ENCODE results near the gene UNC13B.
"Not testable (repeated sequence)": the region's sequence is repeated elsewhere in the genome, so short reads cannot be mapped to it uniquely, and the experiment has no call there.

UNC13B gene

DNA sequence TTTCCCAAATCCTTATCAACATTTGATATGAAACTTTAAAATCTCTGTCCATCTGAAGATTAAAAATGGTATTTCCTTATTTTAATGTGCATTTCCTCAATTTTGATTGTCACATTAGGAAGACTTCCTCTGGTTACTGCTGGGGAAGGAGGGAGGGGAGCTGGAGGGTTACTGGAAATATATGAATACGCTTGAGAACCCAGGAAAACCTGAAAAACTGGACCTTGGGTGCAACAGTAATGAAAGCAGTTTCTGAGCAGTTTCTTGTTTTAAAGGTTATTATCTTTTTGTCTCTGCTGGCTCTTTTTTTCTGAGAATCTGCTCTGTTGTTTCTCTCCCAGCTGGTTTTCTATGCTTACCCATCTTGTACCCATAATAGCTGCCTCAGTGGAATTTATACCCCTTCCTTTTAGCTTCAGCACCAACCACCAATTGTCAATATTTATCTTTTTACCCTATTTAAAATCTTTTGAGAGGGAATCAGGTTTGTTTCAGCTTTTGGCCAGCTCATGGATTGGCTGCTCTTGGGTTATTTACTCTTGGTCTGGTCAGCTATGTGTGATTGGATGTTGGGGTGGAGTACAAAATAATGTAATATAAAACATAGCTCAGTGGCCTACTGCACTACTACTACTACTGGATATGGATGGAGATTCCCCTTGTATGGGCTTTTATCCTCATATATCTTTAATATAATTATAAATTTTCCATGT, 67.4 kb downstream of the UNC13B start:
- no peak overlapping the region for H3K27ac ChIP-seq
- no peak for TF ChIP-seq Cebpa-rat (IDR thresholded peaks at IDR 0.05)
- no peaks in the 10 kb centered on the region; a peak in 2 of 22 replicates for H3K36me3 ChIP-seq
- peaks cover 0 to 10% (median 0%) of the 10 kb centered on the region in 10 experiments; a peak in 6 of 20 replicates for H3K4me1 ChIP-seq
- H3K27me3 ChIP-seq = no peaks in the 10 kb centered on the region
- H3K9ac ChIP-seq = no peak overlapping the region
- H3K9me3 ChIP-seq (replicated peaks in 1 of 11) = peaks cover 4 to 25% (median 16%) of the 10 kb centered on the region in 11 experiments; a peak in 17 of 22 replicates
- peak overlapping the region in 2 of 11 experiments; percentile 15 to 21; a peak in 3 of 22 replicates for H3K4me2 ChIP-seq
- H3K4me3 ChIP-seq = no peak overlapping the region
- no peaks in the 10 kb centered on the region for H4K20me1 ChIP-seq

DNA sequence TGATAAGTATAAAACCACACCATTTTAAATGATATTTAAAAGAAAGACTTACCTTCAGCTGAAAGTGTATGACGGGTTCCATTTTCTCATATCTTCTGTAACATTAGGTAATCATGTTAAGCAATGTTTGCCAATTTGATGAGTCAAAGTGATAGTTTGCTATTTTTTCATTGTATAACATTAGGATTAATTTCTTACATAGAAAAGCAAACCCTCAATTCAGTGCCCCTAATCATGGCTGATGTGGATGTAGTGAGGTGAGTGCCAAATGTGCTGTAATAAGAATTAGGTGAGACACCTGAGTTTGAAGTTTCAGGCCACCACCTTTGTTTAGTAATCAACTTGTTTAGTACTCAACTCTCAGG, 68.0 kb downstream of the UNC13B start:
- no peak overlapping the region for H3K9ac ChIP-seq
- no peak for TF ChIP-seq Cebpa-rat (IDR thresholded peaks at IDR 0.05)
- no peak overlapping the region for H3K4me3 ChIP-seq
- no peaks in the 10 kb centered on the region for H3K27me3 ChIP-seq
- H3K9me3 ChIP-seq (replicated peaks in 1 of 11) = peaks cover 0 to 19% (median 11%) of the 10 kb centered on the region in 11 experiments; a peak in 15 of 22 replicates
- H3K4me1 ChIP-seq = peaks cover 0 to 10% (median 0%) of the 10 kb centered on the region in 10 experiments; a peak in 6 of 20 replicates
- no peak overlapping the region for H3K27ac ChIP-seq
- H3K4me2 ChIP-seq = no peak overlapping the region
- no peaks in the 10 kb centered on the region for H4K20me1 ChIP-seq
- H3K36me3 ChIP-seq = no peaks in the 10 kb centered on the region; a peak in 2 of 22 replicates

DNA sequence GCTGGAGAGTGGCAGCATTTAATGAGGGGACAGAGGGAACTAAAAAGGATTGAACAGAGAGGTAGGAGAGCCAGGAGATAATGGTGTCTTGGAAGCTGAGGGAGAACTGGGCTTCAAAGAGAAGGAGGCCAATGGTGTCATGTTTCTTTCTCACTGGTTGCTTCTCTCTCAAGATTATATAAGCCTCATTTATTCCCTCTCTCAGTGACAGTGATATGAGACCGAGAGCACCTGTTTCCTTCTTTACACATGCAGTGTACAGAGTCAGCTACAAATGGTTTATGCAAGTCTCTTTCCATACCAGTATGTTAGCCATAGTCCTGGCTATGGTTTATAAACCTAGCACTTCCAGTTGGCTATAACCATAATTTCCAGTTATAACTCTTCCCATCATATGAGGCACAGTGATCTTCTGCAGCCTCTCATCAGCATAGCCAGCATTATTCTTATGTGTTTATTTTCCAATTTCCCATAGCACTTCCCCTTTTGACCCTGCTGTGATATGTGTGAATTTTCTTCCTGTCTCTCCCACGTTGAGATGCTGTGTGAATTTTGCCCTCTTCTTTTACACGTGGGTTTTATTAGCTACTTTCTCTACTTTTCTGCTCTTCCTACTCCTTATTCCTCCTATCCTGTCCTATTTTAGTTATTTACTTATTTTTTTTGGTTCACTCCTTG, 71.2 kb downstream of the UNC13B start:
- Histone ChIP-seq H3K4me2 (no peak overlapping the region), H3K36me3 (no peaks in the 10 kb centered on the region), H3K27ac (no peak overlapping the region), H3K9me3 (replicated peaks in 1 of 11) (no peaks in the 10 kb centered on the region), H3K9ac (no peak overlapping the region), H3K4me3 (no peak overlapping the region), H3K4me1 (peaks cover 0 to 10% (median 0%) of the 10 kb centered on the region in 10 experiments; a peak in 6 of 20 replicates), H4K20me1 (no peaks in the 10 kb centered on the region), H3K27me3 (no peaks in the 10 kb centered on the region)
- TF ChIP-seq Cebpa-rat (IDR thresholded peaks at IDR 0.05) = no peak

DNA sequence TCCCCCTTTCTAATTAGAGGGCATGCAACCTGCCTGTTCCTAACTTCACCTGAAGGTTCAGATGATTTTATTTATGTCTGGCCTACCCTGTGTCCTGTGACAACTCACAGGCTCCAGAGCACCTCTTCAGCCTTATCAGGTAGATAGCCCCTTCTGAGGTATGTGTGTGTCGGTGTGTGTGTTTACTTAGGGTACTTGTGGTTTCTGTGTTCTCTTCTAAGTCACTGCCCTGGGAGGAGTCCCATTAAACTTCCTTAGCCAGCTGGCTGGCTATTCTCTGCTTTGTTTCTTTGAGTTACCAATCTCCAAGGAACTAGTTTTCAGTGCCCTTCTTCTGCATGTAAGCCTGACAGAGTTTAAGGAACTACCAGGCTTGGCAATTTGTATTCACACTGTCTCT, 74.9 kb downstream of the UNC13B start:
- H3K36me3 ChIP-seq = peaks cover 0 to 16% (median 0%) of the 10 kb centered on the region in 11 experiments; a peak in 3 of 22 replicates
- H3K9me3 ChIP-seq (replicated peaks in 1 of 11) = peaks cover 20 to 27% (median 22%) of the 10 kb centered on the region in 11 experiments
- H3K9ac ChIP-seq = no peak overlapping the region
- H4K20me1 ChIP-seq = no peaks in the 10 kb centered on the region
- no peak for TF ChIP-seq Cebpa-rat (IDR thresholded peaks at IDR 0.05)
- no peak overlapping the region for H3K4me3 ChIP-seq
- no peaks in the 10 kb centered on the region for H3K27me3 ChIP-seq
- no peak overlapping the region for H3K4me2 ChIP-seq
- H3K27ac ChIP-seq = no peak overlapping the region
- peaks cover 0 to 9% (median 2%) of the 10 kb centered on the region in 10 experiments; a peak in 6 of 20 replicates for H3K4me1 ChIP-seq

DNA sequence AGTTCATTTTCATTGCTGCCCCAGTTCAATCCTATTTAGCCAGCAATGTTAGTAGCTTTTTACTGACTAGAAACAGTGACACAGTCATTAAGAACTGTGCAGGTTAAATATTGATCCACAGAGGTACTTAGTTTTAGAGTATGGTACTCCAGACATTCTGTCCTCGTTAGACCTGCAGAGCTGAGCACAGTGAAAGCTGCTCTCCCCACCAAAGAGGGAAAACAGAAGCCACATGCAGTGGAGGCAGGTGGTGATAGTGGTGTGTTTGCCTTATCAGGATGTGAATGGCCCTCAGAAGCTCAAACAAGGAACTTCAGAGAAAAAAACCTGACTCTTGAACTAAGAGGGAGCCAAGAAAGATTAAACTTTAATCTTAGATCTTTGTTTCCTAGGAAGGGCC, 75.5 kb downstream of the UNC13B start:
- Histone ChIP-seq H3K4me2 (no peak overlapping the region), H3K9ac (no peak overlapping the region), H3K27me3 (no peaks in the 10 kb centered on the region), H3K4me1 (peaks cover 0 to 9% (median 2%) of the 10 kb centered on the region in 10 experiments; a peak in 6 of 20 replicates), H3K9me3 (replicated peaks in 1 of 11) (peaks cover 20 to 27% (median 22%) of the 10 kb centered on the region in 11 experiments), H3K27ac (no peak overlapping the region), H4K20me1 (no peaks in the 10 kb centered on the region), H3K36me3 (peaks cover 0 to 16% (median 0%) of the 10 kb centered on the region in 11 experiments; a peak in 3 of 22 replicates), H3K4me3 (no peak overlapping the region)
- no peak for TF ChIP-seq Cebpa-rat (IDR thresholded peaks at IDR 0.05)

DNA sequence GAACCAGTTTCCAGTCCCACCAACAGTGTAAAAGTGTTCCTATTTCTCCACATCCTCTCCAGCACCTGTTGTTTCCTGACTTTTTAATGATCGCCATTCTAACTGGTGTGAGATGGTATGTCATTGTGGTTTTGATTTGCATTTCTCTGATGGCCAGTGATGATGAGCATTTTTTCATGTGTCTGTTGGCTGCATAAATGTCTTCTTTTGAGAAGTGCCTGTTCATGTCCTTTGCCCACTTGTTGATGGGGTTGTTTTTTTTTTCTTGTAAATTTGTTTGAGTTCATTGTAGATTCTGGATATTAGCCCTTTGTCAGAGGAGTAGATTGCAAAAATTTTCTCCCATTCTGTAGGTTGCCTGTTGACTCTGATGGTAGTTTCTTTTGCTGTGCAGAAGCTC, 84.1 kb downstream of the UNC13B start:
- H3K4me1 ChIP-seq; H3K27ac ChIP-seq; H3K4me2 ChIP-seq; H4K20me1 ChIP-seq; H3K36me3 ChIP-seq; H3K9ac ChIP-seq; H3K4me3 ChIP-seq; H3K9me3 ChIP-seq (replicated peaks in 1 of 11); H3K27me3 ChIP-seq: not testable (repeated sequence)

DNA sequence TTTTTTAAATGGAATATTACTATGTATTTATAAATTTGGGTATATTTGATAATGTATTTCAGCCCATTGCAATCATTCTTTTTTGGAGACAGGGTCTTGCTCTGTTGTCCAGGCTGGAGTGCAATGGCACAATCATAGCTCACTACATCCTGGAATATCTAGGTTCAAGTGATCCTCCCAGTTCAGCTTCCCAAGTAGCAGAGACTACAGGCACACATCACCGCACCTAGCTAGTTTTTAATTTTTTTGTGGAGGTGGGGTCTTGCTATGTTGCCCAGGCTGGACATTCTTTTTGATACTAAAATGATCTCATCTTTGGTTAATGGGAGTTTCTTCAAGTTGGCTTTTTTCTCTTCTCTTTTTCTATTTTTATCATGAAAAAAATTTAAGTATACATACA, 91.3 kb downstream of the UNC13B start:
- H3K4me2 ChIP-seq = no peak overlapping the region
- no peaks in the 10 kb centered on the region for H3K27me3 ChIP-seq
- peaks cover 0 to 5% (median under 1%) of the 10 kb centered on the region in 10 experiments; a peak in 10 of 20 replicates for H3K4me1 ChIP-seq
- no peak overlapping the region for H3K4me3 ChIP-seq
- no peaks in the 10 kb centered on the region for H3K9me3 ChIP-seq (replicated peaks in 1 of 11)
- no peaks in the 10 kb centered on the region for H4K20me1 ChIP-seq
- H3K36me3 ChIP-seq = no peaks in the 10 kb centered on the region
- no peak overlapping the region for H3K9ac ChIP-seq
- no peak for TF ChIP-seq Cebpa-rat (IDR thresholded peaks at IDR 0.05)
- H3K27ac ChIP-seq = no peak overlapping the region

DNA sequence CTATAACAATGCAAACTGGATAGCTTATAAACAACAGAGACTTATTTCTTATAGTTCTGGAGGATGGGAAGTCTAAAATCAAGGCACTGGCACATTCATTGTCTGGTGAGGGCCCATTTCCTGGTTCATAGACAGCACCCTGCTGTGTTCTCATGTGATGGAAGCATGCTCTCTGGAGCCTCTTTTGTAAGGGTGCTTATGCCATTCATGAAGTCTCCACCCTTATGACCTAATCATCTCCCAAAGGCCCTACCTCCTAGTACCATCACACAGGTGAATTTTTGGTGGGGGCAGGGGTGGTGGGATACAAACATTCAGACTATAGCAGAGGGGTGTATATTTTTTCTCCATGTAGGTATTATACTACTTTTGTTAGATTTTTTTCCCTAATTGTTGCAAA, 92.4 kb downstream of the UNC13B start:
- TF ChIP-seq Cebpa-rat (IDR thresholded peaks at IDR 0.05) = no peak
- H3K4me3 ChIP-seq = no peak overlapping the region
- peaks cover 0 to 16% (median 4%) of the 10 kb centered on the region in 10 experiments; a peak in 10 of 20 replicates for H3K4me1 ChIP-seq
- H3K36me3 ChIP-seq = no peaks in the 10 kb centered on the region
- H3K9ac ChIP-seq = no peak overlapping the region
- H3K4me2 ChIP-seq = no peak overlapping the region
- no peaks in the 10 kb centered on the region for H3K9me3 ChIP-seq (replicated peaks in 1 of 11)
- H3K27ac ChIP-seq = no peak overlapping the region
- H4K20me1 ChIP-seq = no peaks in the 10 kb centered on the region
- no peaks in the 10 kb centered on the region for H3K27me3 ChIP-seq

DNA sequence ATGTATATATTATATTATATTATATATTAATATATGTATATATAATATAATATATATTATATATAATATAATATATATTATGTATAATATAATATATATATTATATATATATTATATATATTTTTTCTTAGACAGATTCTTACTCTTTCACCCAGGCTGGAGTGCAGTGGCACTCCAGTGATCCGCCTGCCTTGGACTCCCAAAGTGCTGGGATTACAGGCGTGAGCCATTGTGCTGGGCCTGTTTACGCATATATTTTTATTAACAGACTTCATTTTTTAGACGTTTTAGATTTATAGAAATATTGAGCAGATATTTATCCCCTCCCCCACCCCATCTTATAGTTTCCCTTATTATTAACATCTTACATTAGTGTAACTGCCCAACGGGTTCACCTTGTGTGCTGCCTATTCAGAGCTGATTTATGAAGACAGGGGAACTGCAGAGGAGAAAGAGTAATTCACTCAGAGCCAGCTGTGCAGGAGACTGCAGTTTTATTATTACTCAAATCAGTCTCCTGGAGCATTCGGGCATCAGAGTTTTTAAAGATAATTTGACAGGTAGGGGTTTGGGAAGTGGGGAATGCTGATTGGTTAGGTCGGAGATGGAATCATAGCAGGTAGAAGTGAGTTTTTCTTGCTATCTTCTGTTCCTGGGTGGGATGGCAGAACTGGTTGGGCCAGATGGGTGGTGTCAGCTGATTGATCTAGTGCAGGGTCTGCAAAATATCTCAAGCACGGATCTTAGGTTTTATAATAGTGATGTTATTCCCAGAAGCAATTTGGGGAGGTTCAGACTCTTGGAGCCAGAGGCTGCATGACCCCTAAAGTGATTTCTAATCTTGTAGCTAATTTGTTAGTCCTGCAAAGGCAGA, 93.4 kb downstream of the UNC13B start:
- Histone ChIP-seq H3K9ac (no peak overlapping the region), H3K27ac (no peak overlapping the region), H3K4me1 (peaks cover 0 to 21% (median 5%) of the 10 kb centered on the region in 10 experiments; a peak in 10 of 20 replicates), H3K36me3 (no peaks in the 10 kb centered on the region), H3K27me3 (no peaks in the 10 kb centered on the region), H3K9me3 (replicated peaks in 1 of 11) (no peaks in the 10 kb centered on the region), H3K4me2 (no peak overlapping the region), H3K4me3 (no peak overlapping the region), H4K20me1 (no peaks in the 10 kb centered on the region)
- TF ChIP-seq Cebpa-rat (IDR thresholded peaks at IDR 0.05) = no peak
